ENCODE results near the gene CD6.

- no peak for TF ChIP-seq POLR2AphosphoS5 (IDR thresholded peaks at IDR 0.05; ENCODE audit: low read depth)
- TF ChIP-seq, protein P1, sequence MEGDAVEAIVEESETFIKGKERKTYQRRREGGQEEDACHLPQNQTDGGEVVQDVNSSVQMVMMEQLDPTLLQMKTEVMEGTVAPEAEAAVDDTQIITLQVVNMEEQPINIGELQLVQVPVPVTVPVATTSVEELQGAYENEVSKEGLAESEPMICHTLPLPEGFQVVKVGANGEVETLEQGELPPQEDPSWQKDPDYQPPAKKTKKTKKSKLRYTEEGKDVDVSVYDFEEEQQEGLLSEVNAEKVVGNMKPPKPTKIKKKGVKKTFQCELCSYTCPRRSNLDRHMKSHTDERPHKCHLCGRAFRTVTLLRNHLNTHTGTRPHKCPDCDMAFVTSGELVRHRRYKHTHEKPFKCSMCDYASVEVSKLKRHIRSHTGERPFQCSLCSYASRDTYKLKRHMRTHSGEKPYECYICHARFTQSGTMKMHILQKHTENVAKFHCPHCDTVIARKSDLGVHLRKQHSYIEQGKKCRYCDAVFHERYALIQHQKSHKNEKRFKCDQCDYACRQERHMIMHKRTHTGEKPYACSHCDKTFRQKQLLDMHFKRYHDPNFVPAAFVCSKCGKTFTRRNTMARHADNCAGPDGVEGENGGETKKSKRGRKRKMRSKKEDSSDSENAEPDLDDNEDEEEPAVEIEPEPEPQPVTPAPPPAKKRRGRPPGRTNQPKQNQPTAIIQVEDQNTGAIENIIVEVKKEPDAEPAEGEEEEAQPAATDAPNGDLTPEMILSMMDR (IDR thresholded peaks at IDR 0.05; ENCODE audit: insufficient read depth, low read length), result no peak
- TF ChIP-seq, protein P2, sequence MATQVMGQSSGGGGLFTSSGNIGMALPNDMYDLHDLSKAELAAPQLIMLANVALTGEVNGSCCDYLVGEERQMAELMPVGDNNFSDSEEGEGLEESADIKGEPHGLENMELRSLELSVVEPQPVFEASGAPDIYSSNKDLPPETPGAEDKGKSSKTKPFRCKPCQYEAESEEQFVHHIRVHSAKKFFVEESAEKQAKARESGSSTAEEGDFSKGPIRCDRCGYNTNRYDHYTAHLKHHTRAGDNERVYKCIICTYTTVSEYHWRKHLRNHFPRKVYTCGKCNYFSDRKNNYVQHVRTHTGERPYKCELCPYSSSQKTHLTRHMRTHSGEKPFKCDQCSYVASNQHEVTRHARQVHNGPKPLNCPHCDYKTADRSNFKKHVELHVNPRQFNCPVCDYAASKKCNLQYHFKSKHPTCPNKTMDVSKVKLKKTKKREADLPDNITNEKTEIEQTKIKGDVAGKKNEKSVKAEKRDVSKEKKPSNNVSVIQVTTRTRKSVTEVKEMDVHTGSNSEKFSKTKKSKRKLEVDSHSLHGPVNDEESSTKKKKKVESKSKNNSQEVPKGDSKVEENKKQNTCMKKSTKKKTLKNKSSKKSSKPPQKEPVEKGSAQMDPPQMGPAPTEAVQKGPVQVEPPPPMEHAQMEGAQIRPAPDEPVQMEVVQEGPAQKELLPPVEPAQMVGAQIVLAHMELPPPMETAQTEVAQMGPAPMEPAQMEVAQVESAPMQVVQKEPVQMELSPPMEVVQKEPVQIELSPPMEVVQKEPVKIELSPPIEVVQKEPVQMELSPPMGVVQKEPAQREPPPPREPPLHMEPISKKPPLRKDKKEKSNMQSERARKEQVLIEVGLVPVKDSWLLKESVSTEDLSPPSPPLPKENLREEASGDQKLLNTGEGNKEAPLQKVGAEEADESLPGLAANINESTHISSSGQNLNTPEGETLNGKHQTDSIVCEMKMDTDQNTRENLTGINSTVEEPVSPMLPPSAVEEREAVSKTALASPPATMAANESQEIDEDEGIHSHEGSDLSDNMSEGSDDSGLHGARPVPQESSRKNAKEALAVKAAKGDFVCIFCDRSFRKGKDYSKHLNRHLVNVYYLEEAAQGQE (IDR thresholded peaks at IDR 0.05; ENCODE audit: insufficient replicate concordance, low read depth), result no peak
- no peak for TF ChIP-seq GABPA (IDR thresholded peaks at IDR 0.05; ENCODE audit: low read depth)
These were observed 35.6 kb upstream of the CD6 start for GRCh38 chr11:60935676-60936442.

All from HL-60 (cell line).